HepG2 (cell line): Measurements from ENCODE around the gene CCT3. TPM values are rescaled to one million over a fixed set of nuclear protein-coding genes. Genes with fewer than 3 reads are reported as not detected.

Source experiments
- E2F1 ChIP-seq: sonication (generic); formaldehyde crosslinking; IDR thresholded peaks from 2 replicates; pipeline ENCODE4 v1.5.0; 2020; ENCODE audit warnings: missing genetic modification reagents
- FOXJ3 ChIP-seq: sonication (generic); formaldehyde crosslinking; IDR thresholded peaks from 2 replicates; pipeline ENCODE4 v1.4.0; 2020; ENCODE audit warnings: missing genetic modification reagents, mild to moderate bottlenecking, borderline replicate concordance
- KDM1A ChIP-seq: IDR thresholded peaks from 2 replicates; pipeline ENCODE4 v1.6.1; 2016; ENCODE audit warnings: missing compliant biosample characterization
- PAWR ChIP-seq: sonication (generic); formaldehyde crosslinking; IDR thresholded peaks from 2 replicates; pipeline ENCODE4 v1.4.0; 2020; ENCODE audit warnings: missing genetic modification reagents, mild to moderate bottlenecking, borderline replicate concordance
- PRDM10 ChIP-seq: sonication (generic); formaldehyde crosslinking; IDR thresholded peaks from 2 replicates; pipeline ENCODE4 v1.4.0; 2020; ENCODE audit warnings: low read depth, missing genetic modification reagents
- REST ChIP-seq, 2 experiments: IDR thresholded peaks; 2 replicates each; pipeline ENCODE4 v1.6.1; 2011 to 2012; ENCODE audit warnings: low read length in 2 of 2, borderline replicate concordance in 1 of 2, low read depth in 1 of 2, mild to moderate bottlenecking in 1 of 2, moderate library complexity in 1 of 2
- XBP1 ChIP-seq: sonication (generic); formaldehyde crosslinking; IDR thresholded peaks from 2 replicates; pipeline ENCODE4 v1.5.0; 2020; ENCODE audit warnings: missing genetic modification reagents
- ZEB1 ChIP-seq: IDR thresholded peaks from 2 replicates; pipeline ENCODE4 v1.6.1; 2012; ENCODE audit warnings: mild to moderate bottlenecking, low read depth, inconsistent platforms; ENCODE audit not compliant: insufficient replicate concordance
- ZNF235 ChIP-seq: sonication (generic); formaldehyde crosslinking; IDR thresholded peaks from 2 replicates; pipeline ENCODE4 v1.8.1; 2023; ENCODE audit warnings: mild to moderate bottlenecking, missing genetic modification reagents, borderline replicate concordance
- ZNF331 ChIP-seq: sonication (generic); formaldehyde crosslinking; IDR thresholded peaks from 2 replicates; pipeline ENCODE4 v1.4.0; 2020; ENCODE audit warnings: missing genetic modification reagents
- ZNF460 ChIP-seq: sonication (generic); formaldehyde crosslinking; IDR thresholded peaks from 2 replicates; pipeline ENCODE4 v1.5.1; 2020; ENCODE audit warnings: missing genetic modification reagents, mild to moderate bottlenecking, borderline replicate concordance
- ZNF547 ChIP-seq: sonication (generic); formaldehyde crosslinking; IDR thresholded peaks from 2 replicates; pipeline ENCODE4 v1.5.1; 2020; ENCODE audit warnings: mild to moderate bottlenecking, missing genetic modification reagents
- ZNF737 ChIP-seq: sonication (generic); formaldehyde crosslinking; IDR thresholded peaks from 2 replicates; pipeline ENCODE4 v1.5.0; 2020; ENCODE audit warnings: missing genetic modification reagents, mild to moderate bottlenecking, borderline replicate concordance
- ZNF850 ChIP-seq: sonication (generic); formaldehyde crosslinking; conservative IDR thresholded peaks from 2 replicates; pipeline ENCODE4 v1.9.0; 2021; ENCODE audit warnings: mild to moderate bottlenecking, missing genetic modification reagents
- ZZZ3 ChIP-seq: sonication (generic); formaldehyde crosslinking; IDR thresholded peaks from 2 replicates; pipeline ENCODE4 v1.4.0; 2020; ENCODE audit warnings: missing genetic modification reagents, mild to moderate bottlenecking, borderline replicate concordance
- polyA plus RNA-seq, 8 experiments: library from polyadenylated mRNA; depleted of rRNA in 3 of 8; stranded (reverse) in 7 of 8; unstranded in 1 of 8; fragments of >200 nt; fragmentation: Illumina TruSeq in 4 of 8; extraction: Trizol in 4 of 8; gene quantifications; 2 replicates each; pipeline versions ENCODE4 v1.2.1 to v1.2.3, GENCODE V29; 2011 to 2016; ENCODE audit warnings: low read depth in 4 of 8, missing spikeins in 1 of 8, mixed read lengths in 1 of 8; ENCODE audit not compliant: insufficient read depth in 1 of 8
- total RNA-seq, 5 experiments: library from RNA; depleted of rRNA; stranded (reverse); fragments of >200 nt; fragmentation: Illumina TruSeq; extraction: Trizol; gene quantifications; 2 replicates each; pipeline ENCODE4 v1.2.3, GENCODE V29; 2016; ENCODE audit warnings: low read depth in 1 of 5
- TF ChIP-seq, protein P1 (sequence below): sonication (generic); formaldehyde crosslinking; IDR thresholded peaks from 2 replicates; pipeline ENCODE4 v1.8.0; 2023; ENCODE audit warnings: mild to moderate bottlenecking, missing genetic modification reagents
- TF ChIP-seq, protein P2 (sequence below): sonication (generic); formaldehyde crosslinking; IDR thresholded peaks from 2 replicates; pipeline ENCODE4 v1.9.0; 2021; ENCODE audit warnings: missing genetic modification reagents, borderline replicate concordance

Gene CCT3
- total and polyA plus RNA-seq, 2 of the 13 experiments (the other 11 are each of a cell fraction or from before 2014, with no cell fraction given) = 319 to 615 TPM

DNA sequence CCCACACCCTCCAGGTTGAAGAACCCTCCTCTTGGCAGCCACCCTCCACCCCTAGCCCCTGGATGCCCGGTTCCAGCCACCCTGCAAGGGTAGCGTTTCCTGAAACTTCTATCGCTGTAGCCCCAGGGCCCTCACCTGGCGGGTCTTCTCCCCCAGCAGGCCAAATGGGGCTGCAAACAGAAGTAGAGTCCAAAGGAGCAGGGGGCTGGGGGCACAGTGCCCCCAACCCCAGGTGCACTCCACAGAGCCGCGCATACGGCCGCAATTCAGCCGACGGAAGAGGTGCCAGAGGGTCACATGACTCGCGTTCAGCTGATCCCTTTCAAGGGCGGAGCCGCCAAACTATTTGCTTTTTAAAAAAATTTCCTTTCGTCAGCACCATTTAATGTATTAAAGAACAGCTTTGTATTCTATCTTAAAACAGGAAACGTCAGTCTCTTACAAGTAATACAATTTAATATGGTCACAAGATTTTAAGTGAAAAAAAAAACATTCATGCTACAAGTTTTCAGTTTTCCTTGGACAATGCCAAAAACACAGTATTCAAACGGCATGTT is 42.6 kb downstream of the CCT3 start, which contains the start of gene GLMP (continued):
- no peak for TF ChIP-seq ZNF547 (CRISPR knock-in tag)
- no peak for TF ChIP-seq KDM1A (CRISPR knock-in tag)
- TF ChIP-seq ZNF331 = no peak
- no peak for TF ChIP-seq ZZZ3 (CRISPR knock-in tag)
- TF ChIP-seq ZEB1 = no peak
- TF ChIP-seq FOXJ3 (CRISPR knock-in tag) = no peak
- TF ChIP-seq PAWR = no peak
- TF ChIP-seq, protein P1, sequence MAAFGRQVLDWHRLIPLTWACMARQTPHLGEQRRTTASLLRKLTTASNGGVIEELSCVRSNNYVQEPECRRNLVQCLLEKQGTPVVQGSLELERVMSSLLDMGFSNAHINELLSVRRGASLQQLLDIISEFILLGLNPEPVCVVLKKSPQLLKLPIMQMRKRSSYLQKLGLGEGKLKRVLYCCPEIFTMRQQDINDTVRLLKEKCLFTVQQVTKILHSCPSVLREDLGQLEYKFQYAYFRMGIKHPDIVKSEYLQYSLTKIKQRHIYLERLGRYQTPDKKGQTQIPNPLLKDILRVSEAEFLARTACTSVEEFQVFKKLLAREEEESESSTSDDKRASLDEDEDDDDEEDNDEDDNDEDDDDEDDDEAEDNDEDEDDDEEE (CRISPR knock-in tag) = no peak
- TF ChIP-seq ZNF235 (CRISPR knock-in tag) = no peak
- no peak for TF ChIP-seq ZNF737 (CRISPR knock-in tag)
- TF ChIP-seq REST (IDR thresholded peaks at IDR 0.05; ENCODE audit: borderline replicate concordance in 1 of 2, low read depth in 1 of 2, low read length in 2 of 2) = no peak
- TF ChIP-seq PRDM10 (CRISPR knock-in tag) = no peak
- no peak for TF ChIP-seq E2F1 (CRISPR knock-in tag)
- TF ChIP-seq ZNF460 (CRISPR knock-in tag) = no peak
- TF ChIP-seq ZNF850 (CRISPR knock-in tag) = no peak
- no peak for TF ChIP-seq XBP1 (CRISPR knock-in tag)
- TF ChIP-seq, protein P2, sequence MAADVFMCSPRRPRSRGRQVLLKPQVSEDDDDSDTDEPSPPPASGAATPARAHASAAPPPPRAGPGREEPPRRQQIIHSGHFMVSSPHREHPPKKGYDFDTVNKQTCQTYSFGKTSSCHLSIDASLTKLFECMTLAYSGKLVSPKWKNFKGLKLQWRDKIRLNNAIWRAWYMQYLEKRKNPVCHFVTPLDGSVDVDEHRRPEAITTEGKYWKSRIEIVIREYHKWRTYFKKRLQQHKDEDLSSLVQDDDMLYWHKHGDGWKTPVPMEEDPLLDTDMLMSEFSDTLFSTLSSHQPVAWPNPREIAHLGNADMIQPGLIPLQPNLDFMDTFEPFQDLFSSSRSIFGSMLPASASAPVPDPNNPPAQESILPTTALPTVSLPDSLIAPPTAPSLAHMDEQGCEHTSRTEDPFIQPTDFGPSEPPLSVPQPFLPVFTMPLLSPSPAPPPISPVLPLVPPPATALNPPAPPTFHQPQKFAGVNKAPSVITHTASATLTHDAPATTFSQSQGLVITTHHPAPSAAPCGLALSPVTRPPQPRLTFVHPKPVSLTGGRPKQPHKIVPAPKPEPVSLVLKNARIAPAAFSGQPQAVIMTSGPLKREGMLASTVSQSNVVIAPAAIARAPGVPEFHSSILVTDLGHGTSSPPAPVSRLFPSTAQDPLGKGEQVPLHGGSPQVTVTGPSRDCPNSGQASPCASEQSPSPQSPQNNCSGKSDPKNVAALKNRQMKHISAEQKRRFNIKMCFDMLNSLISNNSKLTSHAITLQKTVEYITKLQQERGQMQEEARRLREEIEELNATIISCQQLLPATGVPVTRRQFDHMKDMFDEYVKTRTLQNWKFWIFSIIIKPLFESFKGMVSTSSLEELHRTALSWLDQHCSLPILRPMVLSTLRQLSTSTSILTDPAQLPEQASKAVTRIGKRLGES (CRISPR knock-in tag) = no peak
